Activated CD8-positive, alpha-beta memory T cell treated with anti-CD3 and anti-CD28 coated beads, Interleukin-2, amount 10 ng/mL, durations not matched to agents 7 days and 5 days (primary cell): ENCODE data around the gene ITGA8. TPM values are rescaled to one million over a fixed set of nuclear protein-coding genes. Genes with fewer than 3 reads are reported as not detected.
"Not testable (repeated sequence)": the region's sequence is repeated elsewhere in the genome, so short reads cannot be mapped to it uniquely, and the experiment has no call there.

Experiments used
- ATAC-seq: fragments of 150-1000 bp; cut with Tn5 transposase; one replicate; pipeline ENCODE4 v1.10.0; 2021; ENCODE audit warnings: moderate library complexity
- CTCF ChIA-PET: fragments of 350-600 bp; sonication (Branson Sonifier 250); formaldehyde crosslinking; loops from one replicate; lab custom pipeline; 2021; ENCODE audit warnings: antibody characterized with exemption; lab: Charles Lee
- DNase-seq: peaks from one replicate; pipeline ENCODE4 v3.0.0-alpha.2; 2020
- H3K27ac Mint-ChIP-seq: one replicate; pipeline ENCODE4 v1.8.0; 2021; ENCODE audit warnings: mild to moderate bottlenecking, mixed read lengths
- H3K27me3 Mint-ChIP-seq: one replicate; pipeline ENCODE4 v1.8.0; 2021; ENCODE audit warnings: mixed read lengths
- H3K36me3 Mint-ChIP-seq: one replicate; pipeline ENCODE4 v1.8.0; 2021; ENCODE audit warnings: mild to moderate bottlenecking, mixed read lengths
- H3K4me1 Mint-ChIP-seq: one replicate; pipeline ENCODE4 v1.8.0; 2021; ENCODE audit warnings: mixed read lengths
- H3K4me3 Mint-ChIP-seq: one replicate; pipeline ENCODE4 v1.8.0; 2021; ENCODE audit warnings: mild to moderate bottlenecking, moderate library complexity, mixed read lengths
- H3K9me3 Mint-ChIP-seq: one replicate; pipeline ENCODE4 v1.8.0; 2022; ENCODE audit warnings: low read depth, mixed read lengths
- total RNA-seq, 2 experiments: library from RNA; stranded (reverse); gene quantifications; one replicate each; pipeline ENCODE4 v1.2.3, GENCODE V29; 2021

ITGA8 gene
- total RNA-seq, 2 experiments from 2014 or later, result not detected

DNA sequence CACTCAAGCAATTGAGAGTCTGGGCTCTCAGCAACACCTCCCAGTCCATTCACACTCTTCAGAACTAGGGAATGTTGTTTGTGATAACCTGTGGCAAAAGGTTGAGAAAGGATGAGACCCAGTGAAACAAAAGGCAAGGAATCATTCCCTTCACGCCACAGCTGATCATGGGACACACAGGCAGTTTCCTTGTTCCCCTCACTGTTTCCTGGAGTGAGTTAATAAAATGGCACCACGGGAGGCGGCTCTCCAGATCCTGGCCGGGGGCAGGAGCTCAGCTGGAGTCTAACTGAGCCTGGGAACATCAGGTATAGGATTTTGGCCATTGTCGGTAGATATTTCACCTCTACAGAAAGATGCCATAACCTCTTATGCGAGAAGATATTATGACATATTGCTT is 241.3 kb downstream of the ITGA8 start:
- Mint-ChIP-seq H3K27me3 (peaks cover 12% of the 10 kb centered on the region), H3K9me3 (no peaks in the 10 kb centered on the region), H3K27ac (no peak overlapping the region), H3K4me1 (no peaks in the 10 kb centered on the region), H3K36me3 (no peaks in the 10 kb centered on the region), H3K4me3 (no peak overlapping the region)
- no peak for DNase-seq
- CTCF ChIA-PET, result no interaction called here
- ATAC-seq, result no peak

DNA sequence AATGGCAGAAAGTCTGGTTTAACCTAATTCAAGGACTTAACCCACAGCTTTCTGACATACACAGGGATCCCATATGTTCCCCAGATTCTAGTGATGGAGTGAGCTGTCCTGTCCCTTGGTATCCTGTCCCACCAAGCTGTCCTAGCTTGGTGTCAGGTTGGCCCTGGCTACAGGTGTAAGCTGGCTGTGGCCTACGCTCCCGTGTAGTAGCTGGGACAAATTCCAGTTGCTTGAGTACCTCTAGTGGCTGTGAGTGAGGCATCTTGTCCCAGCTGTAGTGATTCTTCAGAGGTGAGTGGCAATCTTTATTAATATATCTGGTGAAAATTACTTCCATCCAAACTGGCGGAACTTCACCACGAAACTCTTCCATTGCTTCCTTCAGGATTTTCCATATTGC is 243.4 kb downstream of the ITGA8 start:
- H3K4me3 Mint-ChIP-seq, result no peak overlapping the region
- H3K27ac Mint-ChIP-seq, result no peak overlapping the region
- no peaks in the 10 kb centered on the region for H3K4me1 Mint-ChIP-seq
- peaks cover 16% of the 10 kb centered on the region for H3K27me3 Mint-ChIP-seq
- ATAC-seq, result no peak
- DNase-seq, result no peak
- H3K9me3 Mint-ChIP-seq, result no peaks in the 10 kb centered on the region
- CTCF ChIA-PET, result no interaction called here
- no peaks in the 10 kb centered on the region for H3K36me3 Mint-ChIP-seq

DNA sequence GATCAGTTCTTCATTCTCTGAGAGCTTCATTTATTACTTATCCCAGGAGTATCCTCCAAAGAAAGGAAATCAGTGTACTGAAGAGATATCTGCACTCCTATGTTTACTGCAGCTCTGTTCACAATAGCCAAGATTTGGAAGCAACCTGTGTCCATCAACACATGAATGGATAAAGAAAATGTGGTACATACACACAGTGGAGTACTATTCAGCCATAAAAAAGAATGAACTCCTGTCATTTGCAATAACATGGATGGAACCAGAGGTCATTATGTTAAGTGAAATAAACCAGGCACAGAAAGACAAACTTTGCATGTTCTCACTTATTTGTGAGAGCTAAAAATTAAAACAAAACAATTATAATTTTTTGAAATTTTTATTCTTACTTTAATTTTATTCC is 244.3 kb downstream of the ITGA8 start:
- DNase-seq, H3K4me3 Mint-ChIP-seq, H3K4me1 Mint-ChIP-seq, H3K27ac Mint-ChIP-seq, H3K9me3 Mint-ChIP-seq, CTCF ChIA-PET, ATAC-seq, H3K36me3 Mint-ChIP-seq: not testable (repeated sequence)
- peaks cover 19% of the 10 kb centered on the region for H3K27me3 Mint-ChIP-seq

DNA sequence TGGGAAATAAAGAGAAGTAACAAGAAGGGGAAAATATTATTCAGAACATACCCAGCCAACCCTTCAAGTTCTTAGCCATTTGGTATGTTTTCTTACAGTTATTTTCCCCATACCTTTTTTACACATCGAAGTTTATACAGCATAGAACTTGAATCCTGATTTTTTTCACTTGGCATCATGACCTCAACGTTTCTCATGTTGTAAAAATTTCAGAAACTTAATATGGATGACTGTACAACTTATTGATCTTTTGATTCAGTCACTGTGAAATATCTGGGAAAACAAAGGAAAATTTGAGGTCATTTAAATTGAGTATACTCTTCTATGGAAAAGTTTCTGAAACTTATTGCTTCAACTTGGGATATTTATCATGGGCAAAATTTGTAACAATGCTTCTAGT is 245.1 kb downstream of the ITGA8 start:
- Mint-ChIP-seq H3K4me1 (no peaks in the 10 kb centered on the region), H3K27me3 (peaks cover 19% of the 10 kb centered on the region), H3K9me3 (no peaks in the 10 kb centered on the region), H3K36me3 (no peaks in the 10 kb centered on the region), H3K4me3 (no peak overlapping the region), H3K27ac (no peak overlapping the region)
- CTCF ChIA-PET, result no interaction called here
- ATAC-seq (no peak), DNase-seq (no peak)

DNA sequence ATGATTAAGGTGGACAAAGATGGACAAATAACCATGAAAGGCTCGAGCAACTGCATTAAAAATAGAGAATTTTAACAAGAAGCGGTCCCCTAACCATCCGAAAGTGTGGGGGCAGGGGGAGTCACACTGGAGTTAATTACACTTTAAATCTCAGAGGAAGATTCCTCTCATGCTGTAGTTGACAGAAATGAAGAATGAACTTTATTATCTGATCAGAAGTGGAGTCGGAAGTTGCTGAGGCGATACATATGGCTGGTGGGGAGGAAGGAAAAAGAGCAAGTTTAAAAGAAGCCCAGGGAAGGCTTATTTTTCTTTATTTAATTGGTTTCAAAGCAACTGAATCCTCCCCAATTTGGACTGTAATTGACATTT is 246.3 kb downstream of the ITGA8 start:
- no peaks in the 10 kb centered on the region for H3K9me3 Mint-ChIP-seq
- H3K4me1 Mint-ChIP-seq, result no peaks in the 10 kb centered on the region
- no peaks in the 10 kb centered on the region for H3K36me3 Mint-ChIP-seq
- ATAC-seq (no peak), DNase-seq (no peak)
- H3K27ac Mint-ChIP-seq, result no peak overlapping the region
- peaks cover 13% of the 10 kb centered on the region for H3K27me3 Mint-ChIP-seq
- CTCF ChIA-PET, result no interaction called here
- no peak overlapping the region for H3K4me3 Mint-ChIP-seq

DNA sequence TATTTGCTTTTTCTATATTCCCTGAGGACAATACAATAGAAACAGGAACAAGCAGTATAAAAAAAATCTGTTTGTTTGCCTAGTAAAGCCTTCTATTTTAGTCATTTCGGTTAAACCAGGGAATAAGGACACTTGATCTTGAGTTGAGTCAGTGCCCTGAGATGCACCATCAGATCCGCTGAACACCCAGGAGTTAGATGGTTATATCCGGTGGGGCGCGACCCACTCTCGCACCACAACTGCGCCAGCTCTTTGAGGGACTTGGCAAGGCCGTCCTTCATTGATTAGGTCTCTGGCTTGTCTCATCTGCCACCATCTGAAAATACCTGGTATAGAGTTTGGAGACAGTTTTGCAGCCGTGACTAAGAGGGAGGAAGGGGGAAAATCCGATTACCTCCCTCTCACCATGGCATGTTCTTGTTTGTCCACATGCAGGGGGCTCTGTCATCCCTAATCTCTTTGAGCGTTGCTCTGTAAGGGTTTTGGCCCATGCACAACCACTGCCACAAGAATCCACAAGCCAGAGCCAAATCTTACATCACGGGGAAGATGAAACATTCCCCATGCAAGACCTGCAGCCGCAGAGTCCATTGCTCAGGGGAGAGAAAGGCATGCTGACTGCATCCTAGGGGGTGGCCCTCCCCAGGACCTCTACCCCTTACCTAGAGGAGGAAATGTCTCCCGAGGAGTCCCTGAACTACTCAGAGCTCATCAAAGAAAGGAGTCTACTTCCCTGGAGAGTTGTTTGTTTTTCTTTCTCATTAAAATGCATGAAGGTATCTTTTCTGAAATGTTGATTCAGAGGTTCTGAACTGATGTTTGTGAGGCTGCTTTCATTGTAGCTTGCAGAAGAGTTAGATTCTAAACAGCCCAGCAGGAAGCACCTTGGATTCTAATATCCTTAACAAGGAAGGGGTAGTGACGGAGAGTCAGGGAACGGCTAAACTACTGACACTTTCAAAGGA is 247.0 kb downstream of the ITGA8 start:
- H3K27me3 Mint-ChIP-seq, result peaks cover 12% of the 10 kb centered on the region
- no peak for DNase-seq
- H3K9me3 Mint-ChIP-seq, result no peaks in the 10 kb centered on the region
- no peak overlapping the region for H3K4me3 Mint-ChIP-seq
- no peaks in the 10 kb centered on the region for H3K36me3 Mint-ChIP-seq
- no peaks in the 10 kb centered on the region for H3K4me1 Mint-ChIP-seq
- ATAC-seq, result no peak
- CTCF ChIA-PET, result no interaction called here
- no peak overlapping the region for H3K27ac Mint-ChIP-seq

DNA sequence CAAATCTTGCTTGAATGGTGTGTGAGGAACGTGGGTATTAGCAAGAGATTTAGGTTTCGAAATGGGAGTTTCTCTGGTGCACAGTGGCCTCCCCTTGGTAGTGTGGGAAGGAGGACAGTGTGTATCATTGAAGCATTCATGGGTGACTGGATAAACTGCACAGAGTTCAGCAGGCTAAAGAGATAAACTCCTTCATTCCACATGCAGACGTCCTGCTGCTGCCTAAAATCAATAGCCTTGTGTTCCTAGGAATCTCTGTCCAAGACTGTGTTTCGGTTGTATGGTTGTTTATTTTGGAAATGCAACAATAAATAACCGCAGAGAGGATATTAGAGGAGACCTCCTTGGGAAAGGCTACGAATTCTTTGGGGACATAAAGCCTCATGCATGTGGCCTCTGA is 247.7 kb downstream of the ITGA8 start:
- Mint-ChIP-seq H3K4me3 (no peak overlapping the region), H3K36me3 (no peaks in the 10 kb centered on the region), H3K27me3 (peaks cover 12% of the 10 kb centered on the region), H3K9me3 (no peaks in the 10 kb centered on the region), H3K4me1 (no peaks in the 10 kb centered on the region), H3K27ac (no peak overlapping the region)
- DNase-seq (no peak), ATAC-seq (no peak)
- CTCF ChIA-PET, result no interaction called here

DNA sequence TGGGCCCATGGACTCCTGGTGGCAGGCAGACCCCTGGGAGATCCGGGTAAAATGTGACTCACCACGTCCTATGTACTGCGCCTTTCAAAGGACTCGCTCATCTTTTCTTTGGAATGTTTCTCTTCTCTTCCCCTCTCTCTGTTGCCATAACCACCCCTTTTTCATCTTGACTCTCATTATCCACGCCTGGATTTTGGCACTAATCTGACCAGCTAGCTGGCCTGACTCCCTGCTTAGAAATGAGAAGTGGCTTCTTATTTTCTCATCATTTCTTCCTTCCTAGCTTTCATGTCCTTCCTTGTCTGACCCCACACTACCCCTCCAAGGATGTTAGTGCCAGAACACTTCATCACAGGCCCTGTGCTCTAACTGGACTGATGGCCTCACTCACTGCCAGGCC is 250.6 kb downstream of the ITGA8 start:
- ATAC-seq (no peak), DNase-seq (no peak)
- peaks cover 7% of the 10 kb centered on the region for H3K27me3 Mint-ChIP-seq
- H3K4me1 Mint-ChIP-seq, result no peaks in the 10 kb centered on the region
- no peak overlapping the region for H3K27ac Mint-ChIP-seq
- no peaks in the 10 kb centered on the region for H3K36me3 Mint-ChIP-seq
- no peak overlapping the region for H3K4me3 Mint-ChIP-seq
- CTCF ChIA-PET, result no interaction called here
- H3K9me3 Mint-ChIP-seq, result no peaks in the 10 kb centered on the region

DNA sequence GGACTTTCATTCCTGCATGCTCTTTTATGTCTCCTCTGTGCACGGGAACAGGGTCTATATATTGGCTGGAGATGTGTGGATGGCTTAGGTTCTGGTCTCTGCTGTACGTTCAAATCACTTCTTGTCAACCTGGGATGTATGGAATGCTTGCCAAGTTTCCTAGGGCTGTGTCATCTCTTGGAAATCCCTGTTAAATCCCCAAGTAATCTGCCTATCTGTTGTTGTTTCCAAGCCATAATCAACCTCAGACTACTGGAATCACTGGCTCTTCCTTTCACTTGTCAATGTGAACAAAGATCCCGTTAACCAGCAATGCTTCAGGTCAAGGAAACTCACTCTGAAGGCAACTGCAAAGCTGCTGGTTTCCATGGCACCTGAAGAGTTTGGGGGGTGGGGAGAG is 255.3 kb downstream of the ITGA8 start:
- no peaks in the 10 kb centered on the region for H3K9me3 Mint-ChIP-seq
- H3K27ac Mint-ChIP-seq, result no peak overlapping the region
- CTCF ChIA-PET, result no interaction called here

More for the DNA sequence above, 255.3 kb downstream of the ITGA8 start:
- H3K4me3 Mint-ChIP-seq, result no peak overlapping the region
- H3K36me3 Mint-ChIP-seq, result no peaks in the 10 kb centered on the region
- H3K4me1 Mint-ChIP-seq, result no peaks in the 10 kb centered on the region
- ATAC-seq (no peak), DNase-seq (no peak)
- peaks cover 8% of the 10 kb centered on the region for H3K27me3 Mint-ChIP-seq

Other genes with a start within 250 kb of the ITGA8 start
- 10 to 100 TPM; 16.4 to 18.3 TPM for gene MINDY3, start 140.6 kb upstream of the ITGA8 start, total RNA-seq